Fibroblast of lung (primary cell): ENCODE data around the gene CSF1R. TPM values are rescaled to one million over a fixed set of nuclear protein-coding genes. Genes with fewer than 3 reads are reported as not detected.

Source experiments
- DNase-seq, 2 donors: peaks; one replicate each; pipeline versions ENCODE4 v3.0.0 to v3.0.0-alpha.2; 2010; ENCODE audit warnings: low read depth in 2 of 2
- H2AFZ ChIP-seq: 2 replicates; pipeline ENCODE4 v1.5.1; 2012; ENCODE audit warnings: low read length, control low read depth, inconsistent platforms
- H3K27ac ChIP-seq: 2 replicates; pipeline ENCODE4 v1.5.1; 2011; ENCODE audit warnings: low read length, control low read depth; ENCODE audit not compliant: insufficient read depth
- H3K27me3 ChIP-seq: 2 replicates; pipeline ENCODE4 v1.5.1; 2011; ENCODE audit warnings: mild to moderate bottlenecking, low read length; ENCODE audit not compliant: control insufficient read depth, insufficient read depth
- H3K36me3 ChIP-seq: 2 replicates; pipeline ENCODE4 v1.5.1; 2011; ENCODE audit warnings: low read length; ENCODE audit not compliant: control insufficient read depth, insufficient read depth
- H3K4me1 ChIP-seq: 2 replicates; pipeline ENCODE4 v1.5.1; 2011; ENCODE audit warnings: low read length; ENCODE audit not compliant: control insufficient read depth, insufficient read depth; ENCODE audit errors: extremely low read depth
- H3K4me2 ChIP-seq: 2 replicates; pipeline ENCODE4 v1.5.1; 2011; ENCODE audit warnings: low read length, control low read depth; ENCODE audit not compliant: insufficient read depth; ENCODE audit errors: extremely low read depth
- H3K4me3 ChIP-seq, 4 experiments: fragments of 200-600 bp in 1 of 4; sonication (generic) in 1 of 4; replicated peaks in 1 of 4; 2 replicates each; pipeline ENCODE4 v1.5.1; 2011 to 2016; ENCODE audit warnings: low read length in 4 of 4, low read depth in 3 of 4, mild to moderate bottlenecking in 3 of 4, control low read depth in 2 of 4, inconsistent platforms in 1 of 4, mixed read lengths in 1 of 4; ENCODE audit not compliant: insufficient read depth in 1 of 4; ENCODE audit errors: control extremely low read depth in 1 of 4
- H3K79me2 ChIP-seq: 2 replicates; pipeline ENCODE4 v1.5.1; 2012; ENCODE audit warnings: mild to moderate bottlenecking, low read length, inconsistent platforms; ENCODE audit not compliant: control insufficient read depth, insufficient read depth
- H3K9ac ChIP-seq: 2 replicates; pipeline ENCODE4 v1.5.1; 2011; ENCODE audit warnings: mild to moderate bottlenecking, low read length, control low read depth; ENCODE audit not compliant: insufficient read depth
- H3K9me3 ChIP-seq: 2 replicates; pipeline ENCODE4 v1.5.1; 2012; ENCODE audit warnings: low read depth, low read length; ENCODE audit not compliant: control insufficient read depth, insufficient read depth
- H4K20me1 ChIP-seq: 2 replicates; pipeline ENCODE4 v1.5.1; 2011; ENCODE audit warnings: low read length; ENCODE audit not compliant: control insufficient read depth, insufficient read depth; ENCODE audit errors: extremely low read depth
- CTCF ChIP-seq, 2 donors: IDR thresholded peaks in 1 of 2; conservative IDR thresholded peaks in 1 of 2; 1 replicate in 1 of 2; 2 replicates in 1 of 2; pipeline ENCODE4 v1.5.1; 2011 to 2012; ENCODE audit warnings: low read length in 2 of 2, control low read depth in 1 of 2, inconsistent platforms in 1 of 2, low read depth in 1 of 2, mild to moderate bottlenecking in 1 of 2
- EZH2 ChIP-seq: IDR thresholded peaks from 2 replicates; pipeline ENCODE4 v1.5.1; 2012; ENCODE audit warnings: low read length, control low read depth, mild to moderate bottlenecking; ENCODE audit errors: missing control alignments
- polyA plus RNA-seq, 2 donors: library from polyadenylated mRNA; depleted of rRNA in 1 of 2; stranded (reverse) in 1 of 2; unstranded in 1 of 2; fragments of >200 nt; gene quantifications; 2 replicates each; pipeline ENCODE4 v1.2.1, GENCODE V29; 2011 to 2012; ENCODE audit warnings: missing spikeins in 1 of 2
- total RNA-seq: library from RNA; depleted of rRNA; stranded (reverse); fragments of >200 nt; gene quantifications from 2 replicates; pipeline ENCODE4 v1.2.1, GENCODE V29; 2014

The CSF1R gene
- total and polyA plus RNA-seq, 2 donors (not counting 1 experiment from before 2014, with no cell fraction given) = 0.07 TPM; not detected in 1

GRCh38 chr5:150125334-150125733 lies 39.0 kb upstream of the CSF1R start:
- Histone ChIP-seq H3K9me3 (no peaks in the 10 kb centered on the region), H3K36me3 (peaks cover 69% of the 10 kb centered on the region), H3K4me2 (no peak overlapping the region), H2AFZ (no peak overlapping the region), H4K20me1 (no peaks in the 10 kb centered on the region), H3K27ac (no peak overlapping the region), H3K4me3 (no peak overlapping the region), H3K79me2 (peaks cover 10% of the 10 kb centered on the region), H3K9ac (no peak overlapping the region), H3K27me3 (no peaks in the 10 kb centered on the region), H3K4me1 (peaks cover 9% of the 10 kb centered on the region)
- TF ChIP-seq CTCF (conservative IDR thresholded peaks at IDR 0.05 in 1 of 2, IDR thresholded peaks at IDR 0.05 in 1 of 2; ENCODE audit: low read depth in 1 of 2, low read length in 2 of 2) (no peak), EZH2 (no peak)
- no peak for DNase-seq

GRCh38 chr5:150124596-150124995 lies 38.2 kb upstream of the CSF1R start:
- Histone ChIP-seq H3K27ac (no peak overlapping the region), H3K4me3 (no peak overlapping the region), H3K4me1 (peaks cover 3% of the 10 kb centered on the region), H4K20me1 (no peaks in the 10 kb centered on the region), H2AFZ (no peak overlapping the region), H3K27me3 (no peaks in the 10 kb centered on the region), H3K36me3 (peaks cover 66% of the 10 kb centered on the region), H3K79me2 (peaks cover 5% of the 10 kb centered on the region), H3K9ac (no peak overlapping the region), H3K9me3 (no peaks in the 10 kb centered on the region), H3K4me2 (no peak overlapping the region)
- TF ChIP-seq EZH2 (no peak), CTCF (conservative IDR thresholded peaks at IDR 0.05 in 1 of 2, IDR thresholded peaks at IDR 0.05 in 1 of 2; ENCODE audit: low read depth in 1 of 2, low read length in 2 of 2) (no peak)
- DNase-seq = no peak

DNA sequence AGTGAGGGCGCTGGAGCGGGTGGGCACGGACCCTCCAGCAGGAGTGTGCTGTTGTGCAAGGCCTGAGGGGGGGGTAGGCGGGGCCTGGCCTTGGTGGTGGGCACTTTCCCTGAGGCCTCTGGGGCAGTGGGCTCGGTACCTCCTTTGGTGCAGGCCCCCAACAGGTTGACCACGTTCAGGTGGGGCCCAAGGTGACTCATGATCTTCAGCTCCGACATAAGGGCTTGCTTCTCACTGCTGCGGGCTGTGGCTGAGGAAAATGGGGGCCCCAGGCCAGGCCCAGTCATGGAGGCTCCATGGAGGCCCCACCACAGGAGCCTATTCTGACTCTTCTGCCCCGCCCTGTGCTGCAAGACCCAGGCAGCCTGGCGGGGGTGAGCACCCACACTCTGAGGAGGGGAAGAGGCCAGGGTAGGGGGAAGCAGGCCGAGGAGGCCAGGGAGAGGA lies 37.8 kb upstream of the CSF1R start:
- TF ChIP-seq CTCF (conservative IDR thresholded peaks at IDR 0.05 in 1 of 2, IDR thresholded peaks at IDR 0.05 in 1 of 2; ENCODE audit: low read depth in 1 of 2, low read length in 2 of 2) (no peak), EZH2 (no peak)
- no peaks in the 10 kb centered on the region for H3K9me3 ChIP-seq
- peaks cover 2% of the 10 kb centered on the region for H3K4me1 ChIP-seq
- no peak overlapping the region for H3K27ac ChIP-seq
- no peak overlapping the region for H3K4me3 ChIP-seq
- H3K4me2 ChIP-seq = no peak overlapping the region
- peaks cover 3% of the 10 kb centered on the region for H3K79me2 ChIP-seq
- H3K27me3 ChIP-seq = no peaks in the 10 kb centered on the region
- no peak for DNase-seq
- H3K36me3 ChIP-seq = peaks cover 64% of the 10 kb centered on the region
- H4K20me1 ChIP-seq = no peaks in the 10 kb centered on the region
- H3K9ac ChIP-seq = no peak overlapping the region
- no peak overlapping the region for H2AFZ ChIP-seq
